T-helper 2 cell treated with Interferon-gamma antibody and Interleukin-4, amounts not matched to agents 5 μg/mL and 100 μg/mL, for 36 hours (primary cell): Measurements from ENCODE around the gene LDLRAD4.
"Not testable (repeated sequence)": the region's sequence is repeated elsewhere in the genome, so short reads cannot be mapped to it uniquely, and the experiment has no call there.

Source experiments
- DNase-seq: peaks from one replicate; pipeline ENCODE4 v3.0.0; 2021; ENCODE audit warnings: low spot score
- H3K27ac Mint-ChIP-seq: one replicate; pipeline ENCODE4 v1.8.0; 2021; ENCODE audit warnings: mild to moderate bottlenecking, mixed read lengths
- H3K27me3 Mint-ChIP-seq: one replicate; pipeline ENCODE4 v1.8.0; 2021; ENCODE audit warnings: low read depth, mixed read lengths
- H3K36me3 Mint-ChIP-seq: one replicate; pipeline ENCODE4 v1.8.0; 2021; ENCODE audit warnings: low read depth, mixed read lengths
- H3K4me1 Mint-ChIP-seq: one replicate; pipeline ENCODE4 v1.8.0; 2021; ENCODE audit warnings: low read depth, mixed read lengths
- H3K4me3 Mint-ChIP-seq: one replicate; pipeline ENCODE4 v1.8.0; 2022; ENCODE audit warnings: mild to moderate bottlenecking, moderate library complexity, mixed read lengths
- H3K9me3 Mint-ChIP-seq: one replicate; pipeline ENCODE4 v1.8.0; 2021; ENCODE audit warnings: mixed read lengths

The LDLRAD4 gene

GRCh38 chr18:13256444-13257305, 38.1 kb downstream of the LDLRAD4 start:
- Mint-ChIP-seq H3K9me3 (no peaks in the 10 kb centered on the region), H3K36me3 (no peaks in the 10 kb centered on the region), H3K4me3 (no peak overlapping the region), H3K27ac (no peak overlapping the region), H3K4me1 (peaks cover 14% of the 10 kb centered on the region), H3K27me3 (no peaks in the 10 kb centered on the region)
- DNase-seq, result no peak

- Mint-ChIP-seq H3K27ac (no peak overlapping the region), H3K27me3 (no peaks in the 10 kb centered on the region), H3K9me3 (no peaks in the 10 kb centered on the region), H3K36me3 (no peaks in the 10 kb centered on the region), H3K4me1 (peaks cover 15% of the 10 kb centered on the region), H3K4me3 (no peak overlapping the region)
- no peak for DNase-seq
Observed at GRCh38 chr18:13257361-13257980, 38.9 kb downstream of the LDLRAD4 start.

GRCh38 chr18:13258921-13259320, 40.4 kb downstream of the LDLRAD4 start:
- Mint-ChIP-seq H3K4me3 (no peak overlapping the region), H3K27me3 (no peaks in the 10 kb centered on the region), H3K27ac (no peak overlapping the region), H3K36me3 (no peaks in the 10 kb centered on the region), H3K9me3 (no peaks in the 10 kb centered on the region), H3K4me1 (peaks cover 15% of the 10 kb centered on the region)
- no peak for DNase-seq

- H3K9me3 Mint-ChIP-seq, result no peaks in the 10 kb centered on the region
- H3K36me3 Mint-ChIP-seq, result no peaks in the 10 kb centered on the region
- H3K4me1 Mint-ChIP-seq, result peaks cover 15% of the 10 kb centered on the region
- no peak for DNase-seq
- no peaks in the 10 kb centered on the region for H3K27me3 Mint-ChIP-seq
- no peak overlapping the region for H3K27ac Mint-ChIP-seq
- H3K4me3 Mint-ChIP-seq, result no peak overlapping the region
Observed at GRCh38 chr18:13259701-13260100, 41.1 kb downstream of the LDLRAD4 start.

- no peak overlapping the region for H3K27ac Mint-ChIP-seq
- no peak for DNase-seq
- no peaks in the 10 kb centered on the region for H3K27me3 Mint-ChIP-seq
- H3K36me3 Mint-ChIP-seq, result no peaks in the 10 kb centered on the region
- H3K4me1 Mint-ChIP-seq, result peaks cover 20% of the 10 kb centered on the region
- no peak overlapping the region for H3K4me3 Mint-ChIP-seq
- no peaks in the 10 kb centered on the region for H3K9me3 Mint-ChIP-seq
Observed at GRCh38 chr18:13260197-13260934, 41.8 kb downstream of the LDLRAD4 start.

- peaks cover 27% of the 10 kb centered on the region for H3K4me1 Mint-ChIP-seq
- H3K27ac Mint-ChIP-seq, result no peak overlapping the region
- H3K9me3 Mint-ChIP-seq, result no peaks in the 10 kb centered on the region
- H3K4me3 Mint-ChIP-seq, result no peak overlapping the region
- no peaks in the 10 kb centered on the region for H3K27me3 Mint-ChIP-seq
- no peaks in the 10 kb centered on the region for H3K36me3 Mint-ChIP-seq
- DNase-seq, result no peak
Observed at GRCh38 chr18:13260935-13261640, 42.5 kb downstream of the LDLRAD4 start.

- no peak overlapping the region for H3K4me3 Mint-ChIP-seq
- H3K27ac Mint-ChIP-seq, result no peak overlapping the region
Observed at GRCh38 chr18:13261661-13262357, 43.2 kb downstream of the LDLRAD4 start.

GRCh38 chr18:13262358-13262680, 43.8 kb downstream of the LDLRAD4 start:
- not testable (repeated sequence) for H3K4me3 Mint-ChIP-seq, DNase-seq, H3K36me3 Mint-ChIP-seq, H3K27ac Mint-ChIP-seq, H3K9me3 Mint-ChIP-seq, H3K27me3 Mint-ChIP-seq
- peaks cover 38% of the 10 kb centered on the region for H3K4me1 Mint-ChIP-seq

More at GRCh38 chr18:13261661-13262357, 43.2 kb downstream of the LDLRAD4 start:
- Mint-ChIP-seq H3K36me3 (no peaks in the 10 kb centered on the region), H3K4me1 (peaks cover 33% of the 10 kb centered on the region), H3K27me3 (no peaks in the 10 kb centered on the region), H3K9me3 (no peaks in the 10 kb centered on the region)
- no peak for DNase-seq

- Mint-ChIP-seq H3K9me3 (no peaks in the 10 kb centered on the region), H3K4me1 (peaks cover 46% of the 10 kb centered on the region), H3K36me3 (no peaks in the 10 kb centered on the region), H3K4me3 (no peak overlapping the region), H3K27ac (no peak overlapping the region), H3K27me3 (no peaks in the 10 kb centered on the region)
- no peak for DNase-seq
Observed at GRCh38 chr18:13262839-13263691, 44.5 kb downstream of the LDLRAD4 start.

GRCh38 chr18:13264091-13265007, 45.8 kb downstream of the LDLRAD4 start:
- DNase-seq, result no peak
- H3K27me3 Mint-ChIP-seq, result no peaks in the 10 kb centered on the region
- H3K27ac Mint-ChIP-seq, result no peak overlapping the region
- H3K36me3 Mint-ChIP-seq, result no peaks in the 10 kb centered on the region
- H3K9me3 Mint-ChIP-seq, result no peaks in the 10 kb centered on the region
- no peak overlapping the region for H3K4me3 Mint-ChIP-seq
- H3K4me1 Mint-ChIP-seq, result peaks cover 59% of the 10 kb centered on the region

- Mint-ChIP-seq H3K27ac (peak overlapping the region; percentile 75), H3K4me1 (peaks cover 64% of the 10 kb centered on the region), H3K9me3 (no peaks in the 10 kb centered on the region), H3K27me3 (no peaks in the 10 kb centered on the region), H3K36me3 (no peaks in the 10 kb centered on the region), H3K4me3 (peak overlapping the region; percentile 65)
- peak; percentile 73 for DNase-seq
Observed at GRCh38 chr18:13265008-13265910, 46.7 kb downstream of the LDLRAD4 start.
